Activated naive CD8-positive, alpha-beta T cell treated with anti-CD3 and anti-CD28 coated beads, Interleukin-2, amount 10 ng/mL, durations not matched to agents 7 days and 5 days (primary cell): ENCODE measurements around the gene COL6A1. TPM values are rescaled to one million over a fixed set of nuclear protein-coding genes. Genes with fewer than 3 reads are reported as not detected.
A peak's percentile ranks its signal among the peaks of the same experiment; 100 is the strongest.
"Not testable (repeated sequence)": the region's sequence is repeated elsewhere in the genome, so short reads cannot be mapped to it uniquely, and the experiment has no call there.

Experiments
- ATAC-seq: fragments of 150-1000 bp; cut with Tn5 transposase; one replicate; pipeline ENCODE4 v1.10.0; 2021; ENCODE audit warnings: low read depth, moderate library complexity
- POLR2A ChIA-PET: fragments of 350-600 bp; sonication (Branson Sonifier 250); formaldehyde crosslinking; loops from one replicate; lab custom pipeline; 2021; ENCODE audit warnings: antibody characterized with exemption; lab: Charles Lee
- DNase-seq: peaks from one replicate; pipeline ENCODE4 v3.0.0; 2021
- H3K27ac Mint-ChIP-seq: one replicate; pipeline ENCODE4 v1.8.0; 2022; ENCODE audit warnings: mild to moderate bottlenecking, mixed read lengths
- H3K27me3 Mint-ChIP-seq: one replicate; pipeline ENCODE4 v1.8.0; 2022; ENCODE audit warnings: mild to moderate bottlenecking, moderate library complexity, mixed read lengths
- H3K36me3 Mint-ChIP-seq: one replicate; pipeline ENCODE4 v1.8.0; 2021; ENCODE audit warnings: mild to moderate bottlenecking, mixed read lengths
- H3K4me1 Mint-ChIP-seq: one replicate; pipeline ENCODE4 v1.8.0; 2021; ENCODE audit warnings: mixed read lengths
- H3K4me3 Mint-ChIP-seq: one replicate; pipeline ENCODE4 v1.8.0; 2022; ENCODE audit warnings: mild to moderate bottlenecking, moderate library complexity, mixed read lengths
- H3K9me3 Mint-ChIP-seq: one replicate; pipeline ENCODE4 v1.8.0; 2021; ENCODE audit warnings: mixed read lengths
- total RNA-seq, 2 experiments: library from RNA; stranded (reverse); gene quantifications; one replicate each; pipeline ENCODE4 v1.2.3, GENCODE V29; 2021

COL6A1 gene
- total RNA-seq, 2 experiments from 2014 or later, result 3.5 to 3.8 TPM

- ATAC-seq, H3K36me3 Mint-ChIP-seq, H3K4me1 Mint-ChIP-seq, H3K27ac Mint-ChIP-seq, POLR2A ChIA-PET, H3K4me3 Mint-ChIP-seq, H3K9me3 Mint-ChIP-seq, DNase-seq: not testable (repeated sequence)
- peaks cover 37% of the 10 kb centered on the region for H3K27me3 Mint-ChIP-seq
Measured at GRCh38 chr21:45975667-45976409, 5.7 kb upstream of the COL6A1 start.

GRCh38 chr21:45976701-45977311 lies 4.8 kb upstream of the COL6A1 start:
- H3K36me3 Mint-ChIP-seq, result no peaks in the 10 kb centered on the region
- POLR2A ChIA-PET, result no interaction called here
- H3K4me1 Mint-ChIP-seq, result peaks cover 2% of the 10 kb centered on the region
- no peak for ATAC-seq
- no peaks in the 10 kb centered on the region for H3K9me3 Mint-ChIP-seq
- no peak for DNase-seq
- no peak overlapping the region for H3K4me3 Mint-ChIP-seq
- peaks cover 34% of the 10 kb centered on the region for H3K27me3 Mint-ChIP-seq
- H3K27ac Mint-ChIP-seq, result no peak overlapping the region

GRCh38 chr21:45977396-45977795 lies 4.2 kb upstream of the COL6A1 start:
- no peak for ATAC-seq
- Mint-ChIP-seq H3K36me3 (no peaks in the 10 kb centered on the region), H3K4me3 (no peak overlapping the region), H3K4me1 (peaks cover 2% of the 10 kb centered on the region), H3K27ac (no peak overlapping the region), H3K27me3 (peaks cover 34% of the 10 kb centered on the region), H3K9me3 (no peaks in the 10 kb centered on the region)
- DNase-seq, result no peak
- POLR2A ChIA-PET, result no interaction called here

- H3K4me3 Mint-ChIP-seq, result no peak overlapping the region
Measured at GRCh38 chr21:45979141-45979631, 2.4 kb upstream of the COL6A1 start.

GRCh38 chr21:45979651-45980050 lies 1.9 kb upstream of the COL6A1 start:
- Mint-ChIP-seq H3K4me1 (peaks cover 2% of the 10 kb centered on the region), H3K9me3 (no peaks in the 10 kb centered on the region), H3K27ac (no peak overlapping the region), H3K4me3 (no peak overlapping the region), H3K36me3 (no peaks in the 10 kb centered on the region), H3K27me3 (peaks cover 29% of the 10 kb centered on the region)
- POLR2A ChIA-PET, result no interaction called here
- DNase-seq (no peak), ATAC-seq (no peak)

More at GRCh38 chr21:45979141-45979631, 2.4 kb upstream of the COL6A1 start:
- H3K27ac Mint-ChIP-seq, result no peak overlapping the region
- no peaks in the 10 kb centered on the region for H3K9me3 Mint-ChIP-seq
- peaks cover 2% of the 10 kb centered on the region for H3K4me1 Mint-ChIP-seq
- no peaks in the 10 kb centered on the region for H3K36me3 Mint-ChIP-seq
- no peak for ATAC-seq
- H3K27me3 Mint-ChIP-seq, result peaks cover 33% of the 10 kb centered on the region
- POLR2A ChIA-PET, result no interaction called here
- DNase-seq, result no peak

- Mint-ChIP-seq H3K27me3 (peaks cover 29% of the 10 kb centered on the region), H3K36me3 (no peaks in the 10 kb centered on the region), H3K4me1 (peaks cover 2% of the 10 kb centered on the region), H3K4me3 (no peak overlapping the region), H3K9me3 (no peaks in the 10 kb centered on the region), H3K27ac (no peak overlapping the region)
- POLR2A ChIA-PET, result no interaction called here
- DNase-seq (no peak), ATAC-seq (no peak)
Measured at GRCh38 chr21:45980271-45980670, 1.3 kb upstream of the COL6A1 start.

- DNase-seq (no peak), ATAC-seq (no peak)
- Mint-ChIP-seq H3K36me3 (no peaks in the 10 kb centered on the region), H3K9me3 (no peaks in the 10 kb centered on the region), H3K4me3 (no peak overlapping the region), H3K27ac (no peak overlapping the region), H3K27me3 (peaks cover 25% of the 10 kb centered on the region), H3K4me1 (peaks cover 2% of the 10 kb centered on the region)
- POLR2A ChIA-PET, result no interaction called here
Measured at GRCh38 chr21:45980697-45981096, 873 bp upstream of the COL6A1 start.

GRCh38 chr21:45982092-45982757 lies 655 bp downstream of the COL6A1 start:
- POLR2A ChIA-PET, result no interaction called here
- H3K9me3 Mint-ChIP-seq, result no peaks in the 10 kb centered on the region
- H3K4me3 Mint-ChIP-seq, result no peak overlapping the region

GRCh38 chr21:45982758-45983648 lies 1.4 kb downstream of the COL6A1 start:
- H3K4me1 Mint-ChIP-seq, result peaks cover 2% of the 10 kb centered on the region
- peaks cover 15% of the 10 kb centered on the region for H3K27me3 Mint-ChIP-seq
- no peak for ATAC-seq
- POLR2A ChIA-PET, result no interaction called here
- H3K4me3 Mint-ChIP-seq, result no peak overlapping the region
- DNase-seq, result peak; percentile 28
- H3K36me3 Mint-ChIP-seq, result no peaks in the 10 kb centered on the region
- no peaks in the 10 kb centered on the region for H3K9me3 Mint-ChIP-seq
- H3K27ac Mint-ChIP-seq, result no peak overlapping the region

More at GRCh38 chr21:45982092-45982757, 655 bp downstream of the COL6A1 start:
- H3K36me3 Mint-ChIP-seq, result no peaks in the 10 kb centered on the region
- H3K27me3 Mint-ChIP-seq, result peaks cover 15% of the 10 kb centered on the region
- ATAC-seq, result no peak
- no peak for DNase-seq
- H3K27ac Mint-ChIP-seq, result no peak overlapping the region
- peaks cover 2% of the 10 kb centered on the region for H3K4me1 Mint-ChIP-seq

GRCh38 chr21:45983649-45983965 lies 2.0 kb downstream of the COL6A1 start:
- no peak overlapping the region for H3K4me3 Mint-ChIP-seq
- ATAC-seq (no peak), DNase-seq (no peak)
- POLR2A ChIA-PET, result no interaction called here
- no peak overlapping the region for H3K27ac Mint-ChIP-seq
- H3K9me3 Mint-ChIP-seq, result no peaks in the 10 kb centered on the region
- H3K36me3 Mint-ChIP-seq, result no peaks in the 10 kb centered on the region
- H3K27me3 Mint-ChIP-seq, result peaks cover 10% of the 10 kb centered on the region
- H3K4me1 Mint-ChIP-seq, result peaks cover under 1% of the 10 kb centered on the region

- Mint-ChIP-seq H3K27me3 (peaks cover 9% of the 10 kb centered on the region), H3K27ac (no peak overlapping the region), H3K36me3 (no peaks in the 10 kb centered on the region), H3K4me3 (no peak overlapping the region), H3K4me1 (no peaks in the 10 kb centered on the region), H3K9me3 (no peaks in the 10 kb centered on the region)
- ATAC-seq (no peak), DNase-seq (peak; percentile 31)
- POLR2A ChIA-PET, result no interaction called here
Measured at GRCh38 chr21:45983981-45984551, 2.5 kb downstream of the COL6A1 start.

GRCh38 chr21:45984584-45985095 lies 3.1 kb downstream of the COL6A1 start:
- POLR2A ChIA-PET, result no interaction called here
- no peak for ATAC-seq
- Mint-ChIP-seq H3K36me3 (no peaks in the 10 kb centered on the region), H3K4me3 (no peak overlapping the region), H3K27me3 (peaks cover 9% of the 10 kb centered on the region), H3K9me3 (no peaks in the 10 kb centered on the region), H3K27ac (no peak overlapping the region), H3K4me1 (no peaks in the 10 kb centered on the region)
- DNase-seq, result no peak
